Activated CD4-positive, alpha-beta T cell treated with anti-CD3 and anti-CD28 coated beads, Interleukin-2, amount 10 ng/mL, durations not matched to agents 24 days and 14 days (primary cell): ENCODE results near the gene RAD23A. TPM values are rescaled to one million over a fixed set of nuclear protein-coding genes. Genes with fewer than 3 reads are reported as not detected.

ENCODE experiments used
- DNase-seq: peaks from one replicate; pipeline ENCODE4 v3.0.0; 2022
- H3K27ac Mint-ChIP-seq: one replicate; pipeline ENCODE4 v1.8.0; 2022; ENCODE audit warnings: mild to moderate bottlenecking, mixed read lengths
- H3K27me3 Mint-ChIP-seq: one replicate; pipeline ENCODE4 v1.8.0; 2022; ENCODE audit warnings: mixed read lengths
- H3K36me3 Mint-ChIP-seq: one replicate; pipeline ENCODE4 v1.8.0; 2022; ENCODE audit warnings: low read depth, mild to moderate bottlenecking, mixed read lengths
- H3K4me1 Mint-ChIP-seq: one replicate; pipeline ENCODE4 v1.8.0; 2021; ENCODE audit warnings: mixed read lengths
- H3K4me3 Mint-ChIP-seq: one replicate; pipeline ENCODE4 v1.8.0; 2022; ENCODE audit warnings: mild to moderate bottlenecking, moderate library complexity, mixed read lengths
- H3K9me3 Mint-ChIP-seq: one replicate; pipeline ENCODE4 v1.8.0; 2021; ENCODE audit warnings: mixed read lengths
- intact Hi-C: fragments of 100-400 bp; cut with micrococcal nuclease; formaldehyde crosslinking; loops from one replicate; pipeline ENCODE4 v1.15.1; 2023
- total RNA-seq: library from RNA; stranded (reverse); gene quantifications from 2 replicates; pipeline ENCODE4 v1.2.3, GENCODE V29; 2022

RAD23A gene
- total RNA-seq, 1 donor from 2014 or later: 208 TPM

- no peaks in the 10 kb centered on the region for H3K9me3 Mint-ChIP-seq
- H3K4me1 Mint-ChIP-seq: no peaks in the 10 kb centered on the region
- DNase-seq: no peak
- intact Hi-C loops: no loop called here
- H3K4me3 Mint-ChIP-seq: no peak overlapping the region
- no peaks in the 10 kb centered on the region for H3K36me3 Mint-ChIP-seq
- H3K27ac Mint-ChIP-seq: no peak overlapping the region
- H3K27me3 Mint-ChIP-seq: peaks cover 14% of the 10 kb centered on the region
Observed at GRCh38 chr19:13001502-13002165, 56.0 kb downstream of the RAD23A start.

DNA sequence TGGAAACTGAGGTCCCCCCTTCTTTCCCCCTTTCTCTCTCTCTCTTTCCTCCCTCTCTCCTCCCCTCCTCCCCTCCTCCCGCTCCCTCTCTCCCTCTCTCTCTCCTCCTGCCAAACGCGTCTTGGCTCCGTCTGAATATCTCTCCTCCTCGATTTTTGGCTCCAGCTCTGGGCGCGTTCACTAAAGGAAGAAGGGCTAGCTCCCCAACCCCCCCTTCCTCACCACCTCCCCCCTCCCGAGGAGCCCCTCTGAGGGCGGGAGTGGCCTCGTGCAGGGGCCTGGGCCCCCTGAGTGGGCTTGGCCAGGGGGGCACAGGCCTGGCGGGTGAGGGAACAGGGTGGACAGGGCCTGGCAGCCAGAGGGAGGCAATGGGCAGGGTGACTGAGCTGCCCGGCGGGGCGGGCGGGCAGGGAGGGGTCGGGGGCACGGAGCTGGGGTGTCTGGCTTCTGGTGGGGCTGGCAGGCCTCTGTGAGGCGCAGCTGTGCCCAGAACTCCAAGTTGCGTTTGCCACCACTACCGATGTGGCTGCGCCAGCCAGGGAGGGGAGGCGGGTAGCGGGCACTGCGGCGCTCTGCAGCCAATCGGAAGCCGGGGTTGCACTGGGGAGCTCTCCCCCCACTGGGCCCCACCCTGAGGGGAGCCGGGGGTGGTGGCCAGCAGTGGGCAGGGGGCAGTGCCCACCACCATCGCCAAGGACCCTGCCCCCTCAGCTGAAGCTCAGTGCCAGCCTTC is 56.7 kb downstream of the RAD23A start:
- H3K4me3 Mint-ChIP-seq: no peak overlapping the region
- no peak overlapping the region for H3K27ac Mint-ChIP-seq
- H3K9me3 Mint-ChIP-seq: no peaks in the 10 kb centered on the region
- peaks cover 10% of the 10 kb centered on the region for H3K27me3 Mint-ChIP-seq
- H3K4me1 Mint-ChIP-seq: no peaks in the 10 kb centered on the region
- no peaks in the 10 kb centered on the region for H3K36me3 Mint-ChIP-seq
- intact Hi-C loops: no loop called here
- DNase-seq: no peak

DNA sequence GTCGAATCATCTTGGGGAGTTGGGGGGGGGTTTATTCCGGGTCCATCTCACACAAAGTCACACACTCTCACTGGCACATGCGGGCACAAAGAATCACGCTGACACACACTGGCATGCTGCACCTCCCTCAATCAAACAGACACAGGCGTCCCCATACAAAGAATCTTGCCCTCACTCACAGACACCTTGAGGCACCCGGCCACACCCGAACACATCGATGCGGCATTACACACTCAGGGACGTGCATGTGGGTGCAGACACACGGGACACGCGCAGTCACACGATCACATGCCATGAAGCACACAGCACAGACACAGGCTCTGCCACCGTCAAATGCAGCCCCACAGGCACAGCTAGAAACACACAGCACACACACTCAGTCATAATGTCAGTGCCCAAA is 57.4 kb downstream of the RAD23A start:
- Mint-ChIP-seq H3K4me3 (no peak overlapping the region), H3K9me3 (no peaks in the 10 kb centered on the region), H3K27ac (no peak overlapping the region), H3K27me3 (peaks cover 4% of the 10 kb centered on the region), H3K4me1 (no peaks in the 10 kb centered on the region), H3K36me3 (no peaks in the 10 kb centered on the region)
- intact Hi-C loops: no loop called here
- DNase-seq: no peak

Other genes starting within 250 kb of the RAD23A start
- gene FBXW9, start 249.2 kb upstream of the RAD23A start, total RNA-seq: 12.4 and 12.9 TPM in 2 replicates
- gene TNPO2, start 221.9 kb upstream of the RAD23A start, total RNA-seq: 153 and 163 TPM in 2 replicates
- gene TRIR, start 211.2 kb upstream of the RAD23A start, total RNA-seq: 216 and 218 TPM in 2 replicates
- gene GET3, start 208.4 kb upstream of the RAD23A start, total RNA-seq: 64.6 and 67.3 TPM in 2 replicates
- gene BEST2, start 194.1 kb upstream of the RAD23A start, total RNA-seq: not detected in 2 replicates
- 17.8 and 18.3 TPM in 2 replicates for gene HOOK2, start 170.3 kb upstream of the RAD23A start, total RNA-seq
- gene JUNB, start 154.4 kb upstream of the RAD23A start, total RNA-seq: 302 and 310 TPM in 2 replicates
- 277 and 294 TPM in 2 replicates for gene PRDX2, start 144.1 kb upstream of the RAD23A start, total RNA-seq
- 26.8 and 32.7 TPM in 2 replicates for gene THSD8, start 143.8 kb upstream of the RAD23A start, total RNA-seq
- 35.8 and 51.5 TPM in 2 replicates for gene RNASEH2A, start 139.3 kb upstream of the RAD23A start, total RNA-seq
- not detected in 2 replicates for gene RTBDN, start 111.3 kb upstream of the RAD23A start, total RNA-seq
- 1.6 and 2.4 TPM in 2 replicates for gene MAST1, start 107.3 kb upstream of the RAD23A start, total RNA-seq
- 21.5 and 22.0 TPM in 2 replicates for gene DNASE2, start 64.4 kb upstream of the RAD23A start, total RNA-seq
- 0.77 and 1.2 TPM in 2 replicates for gene KLF1, start 58.7 kb upstream of the RAD23A start, total RNA-seq
- gene GCDH, start 54.7 kb upstream of the RAD23A start, total RNA-seq: 66.9 and 71.6 TPM in 2 replicates
- gene SYCE2, start 26.6 kb upstream of the RAD23A start, total RNA-seq: 2.3 and 3.3 TPM in 2 replicates
- 202 and 208 TPM in 2 replicates for gene FARSA, start 12.2 kb upstream of the RAD23A start, total RNA-seq
- gene CALR, start 7.3 kb upstream of the RAD23A start, total RNA-seq: 987 and 994 TPM in 2 replicates
- gene GADD45GIP1, start 11.4 kb downstream of the RAD23A start, total RNA-seq: 32.4 and 34.4 TPM in 2 replicates
- gene DAND5, start 23.7 kb downstream of the RAD23A start, total RNA-seq: 0.12 TPM in 1 of 2 replicates, not detected in the other
- gene NFIX, start 49.6 kb downstream of the RAD23A start, total RNA-seq: 8.3 and 10.4 TPM in 2 replicates
- gene LYL1, start 157.0 kb downstream of the RAD23A start, total RNA-seq: 2.1 and 2.4 TPM in 2 replicates
- 153 and 155 TPM in 2 replicates for gene TRMT1, start 170.9 kb downstream of the RAD23A start, total RNA-seq
- 118 and 121 TPM in 2 replicates for gene NACC1, start 172.4 kb downstream of the RAD23A start, total RNA-seq
- gene STX10, start 204.5 kb downstream of the RAD23A start, total RNA-seq: 66.2 and 73.5 TPM in 2 replicates
- gene IER2, start 204.5 kb downstream of the RAD23A start, total RNA-seq: 161 TPM in 2 replicates